IPS DF 6.9 (cell line): ENCODE measurements around the gene ADAMTS1.

Experiments
- DNase-seq: peaks from one replicate; pipeline ENCODE4 v3.0.0-alpha.2; 2013; ENCODE audit warnings: low read depth, low spot score
- H3K27ac ChIP-seq: one replicate; pipeline ENCODE4 v1.5.1; 2013; ENCODE audit warnings: low read length, control low read depth
- H3K27me3 ChIP-seq: 2 replicates; pipeline ENCODE4 v1.6.1; 2013; ENCODE audit warnings: mild to moderate bottlenecking, low read length; ENCODE audit not compliant: control insufficient read depth, insufficient read depth
- H3K36me3 ChIP-seq: 2 replicates; pipeline ENCODE4 v1.6.1; 2013; ENCODE audit warnings: low read length; ENCODE audit not compliant: control insufficient read depth, insufficient read depth
- H3K4me1 ChIP-seq: 2 replicates; pipeline ENCODE4 v1.6.1; 2013; ENCODE audit warnings: low read length; ENCODE audit not compliant: control insufficient read depth, insufficient read depth
- H3K4me3 ChIP-seq: 2 replicates; pipeline ENCODE4 v1.5.1; 2013; ENCODE audit warnings: mild to moderate bottlenecking, low read length
- H3K9me3 ChIP-seq: 2 replicates; pipeline ENCODE4 v1.6.1; 2013; ENCODE audit warnings: low read length, inconsistent platforms; ENCODE audit not compliant: control insufficient read depth, insufficient read depth
- whole genome bisulfite sequencing: extraction: QIAGEN DNeasy Blood & Tissue Kit; methylation state at CpG from one replicate; pipeline ENCODE4 v1.1.7; 2013; ENCODE audit warnings: mixed read lengths, missing lambda C conversion rate; ENCODE audit not compliant: insufficient read length, insufficient coverage; 5-methylcytosine and 5-hydroxymethylcytosine counted together

ADAMTS1 gene

GRCh38 chr21:26845066-26845758 lies at the start of gene ADAMTS1:
Gene ADAMTS1, minus strand, starts transcription at chr21:26845409. Its CDS starts 455 bp downstream, at chr21:26844954.
- Histone ChIP-seq H3K4me1 (no peaks in the 10 kb centered on the region), H3K9me3 (no peaks in the 10 kb centered on the region), H3K27ac (no peak within 1 kb of the TSS), H3K36me3 (peaks cover 1% of the 10 kb centered on the region; the same call in 1 of the 2 replicates), H3K4me3 (peak within 1 kb of the TSS; percentile 49; the same call in 1 of the 2 replicates), H3K27me3 (no peaks in the 10 kb centered on the region)
- no CpG with 5 or more reads among the region's 56 CpGs for WGBS
- no peak for DNase-seq

DNA sequence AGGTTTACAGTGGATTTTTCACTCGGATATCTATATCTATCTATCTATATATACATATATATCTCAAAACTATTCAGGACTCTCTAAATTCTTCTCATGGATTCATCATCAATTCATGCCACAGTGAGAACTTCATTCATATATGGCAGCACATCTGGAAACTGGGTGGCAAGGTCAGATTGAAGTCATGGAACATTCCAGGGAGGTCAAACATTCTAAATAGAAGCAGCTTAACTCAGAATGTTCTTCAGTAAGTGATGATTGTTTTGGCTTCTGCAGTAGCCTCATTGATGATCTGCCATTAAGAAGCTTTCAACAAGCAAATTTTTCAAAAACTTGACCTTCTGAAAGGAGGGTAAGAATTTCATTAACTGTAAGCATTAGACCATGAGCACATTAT lies 46.9 kb upstream of the ADAMTS1 start:
- WGBS = no CpG with 5 or more reads among the region's 1 CpG
- DNase-seq = no peak

GRCh38 chr21:26888931-26889330 lies 43.7 kb upstream of the ADAMTS1 start:
- H3K4me3 ChIP-seq = no peak overlapping the region
- WGBS = 100% methylated on average over 1 of the region's 5 CpGs
- no peaks in the 10 kb centered on the region for H3K4me1 ChIP-seq
- no peaks in the 10 kb centered on the region for H3K9me3 ChIP-seq
- no peaks in the 10 kb centered on the region for H3K36me3 ChIP-seq
- no peak overlapping the region for H3K27ac ChIP-seq
- DNase-seq = no peak
- no peaks in the 10 kb centered on the region for H3K27me3 ChIP-seq

More for the DNA sequence above, 46.9 kb upstream of the ADAMTS1 start:
- no peak overlapping the region for H3K27ac ChIP-seq
- H3K4me1 ChIP-seq = no peaks in the 10 kb centered on the region
- H3K9me3 ChIP-seq = no peaks in the 10 kb centered on the region
- no peaks in the 10 kb centered on the region for H3K27me3 ChIP-seq
- H3K4me3 ChIP-seq = no peak overlapping the region
- no peaks in the 10 kb centered on the region for H3K36me3 ChIP-seq

GRCh38 chr21:26888256-26888655 lies 43.0 kb upstream of the ADAMTS1 start:
- Histone ChIP-seq H3K9me3 (no peaks in the 10 kb centered on the region), H3K27ac (no peak overlapping the region), H3K27me3 (no peaks in the 10 kb centered on the region), H3K4me1 (no peaks in the 10 kb centered on the region), H3K36me3 (no peaks in the 10 kb centered on the region), H3K4me3 (no peak overlapping the region)
- no peak for DNase-seq

DNA sequence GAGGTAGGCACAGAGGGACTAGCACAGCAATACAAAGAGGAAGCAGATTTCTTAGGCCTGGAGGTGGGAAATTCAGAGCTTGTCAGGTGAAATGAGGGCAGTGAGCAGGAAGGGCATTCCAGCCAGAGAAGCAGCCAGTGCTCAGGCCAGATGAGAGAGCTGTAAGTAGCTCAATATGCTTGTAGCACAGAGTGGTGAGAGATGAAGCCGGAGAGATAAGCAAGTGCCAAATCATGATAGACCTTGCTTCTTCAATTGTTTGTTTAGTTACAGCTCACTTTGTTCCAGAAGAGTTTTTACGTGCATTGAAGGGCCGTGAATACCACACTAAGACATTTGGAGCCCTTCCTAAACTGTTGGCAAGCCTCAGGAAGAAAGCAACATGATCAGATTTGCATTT lies 42.0 kb upstream of the ADAMTS1 start:
- no peak overlapping the region for H3K27ac ChIP-seq
- no peaks in the 10 kb centered on the region for H3K27me3 ChIP-seq
- no peaks in the 10 kb centered on the region for H3K9me3 ChIP-seq
- H3K4me1 ChIP-seq = no peaks in the 10 kb centered on the region
- no peak for DNase-seq
- WGBS = no CpG with 5 or more reads among the region's 3 CpGs
- no peaks in the 10 kb centered on the region for H3K36me3 ChIP-seq
- no peak overlapping the region for H3K4me3 ChIP-seq

DNA sequence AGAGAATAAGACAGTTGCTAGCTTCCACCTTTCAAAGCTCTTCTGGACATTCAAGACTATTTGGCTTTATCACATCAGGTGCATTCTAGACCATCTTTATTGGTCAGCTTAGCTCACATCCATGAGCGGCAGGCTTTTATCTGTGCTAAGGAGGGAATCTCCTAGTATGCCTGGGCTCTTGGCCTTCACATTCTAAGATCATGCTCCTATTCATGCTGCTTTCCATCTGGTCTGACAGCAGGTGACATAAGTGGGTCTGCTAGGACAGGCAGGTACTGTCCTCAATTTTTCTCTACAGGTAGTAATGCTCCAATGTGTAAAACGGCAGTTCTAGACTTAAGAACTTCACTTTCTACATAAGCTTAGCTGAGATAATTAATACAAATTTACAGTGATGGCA lies 39.2 kb upstream of the ADAMTS1 start:
- Histone ChIP-seq H3K4me3 (no peak overlapping the region), H3K9me3 (no peaks in the 10 kb centered on the region), H3K27ac (no peak overlapping the region), H3K4me1 (no peaks in the 10 kb centered on the region), H3K27me3 (no peaks in the 10 kb centered on the region), H3K36me3 (no peaks in the 10 kb centered on the region)
- DNase-seq = no peak
- no CpG with 5 or more reads among the region's 2 CpGs for WGBS

GRCh38 chr21:26883768-26884167 lies 38.6 kb upstream of the ADAMTS1 start:
- H3K27me3 ChIP-seq = no peaks in the 10 kb centered on the region
- H3K4me3 ChIP-seq = no peak overlapping the region
- DNase-seq = no peak
- no CpG with 5 or more reads among the region's 2 CpGs for WGBS
- no peaks in the 10 kb centered on the region for H3K36me3 ChIP-seq
- H3K9me3 ChIP-seq = no peaks in the 10 kb centered on the region
- H3K27ac ChIP-seq = no peak overlapping the region
- H3K4me1 ChIP-seq = no peaks in the 10 kb centered on the region

DNA sequence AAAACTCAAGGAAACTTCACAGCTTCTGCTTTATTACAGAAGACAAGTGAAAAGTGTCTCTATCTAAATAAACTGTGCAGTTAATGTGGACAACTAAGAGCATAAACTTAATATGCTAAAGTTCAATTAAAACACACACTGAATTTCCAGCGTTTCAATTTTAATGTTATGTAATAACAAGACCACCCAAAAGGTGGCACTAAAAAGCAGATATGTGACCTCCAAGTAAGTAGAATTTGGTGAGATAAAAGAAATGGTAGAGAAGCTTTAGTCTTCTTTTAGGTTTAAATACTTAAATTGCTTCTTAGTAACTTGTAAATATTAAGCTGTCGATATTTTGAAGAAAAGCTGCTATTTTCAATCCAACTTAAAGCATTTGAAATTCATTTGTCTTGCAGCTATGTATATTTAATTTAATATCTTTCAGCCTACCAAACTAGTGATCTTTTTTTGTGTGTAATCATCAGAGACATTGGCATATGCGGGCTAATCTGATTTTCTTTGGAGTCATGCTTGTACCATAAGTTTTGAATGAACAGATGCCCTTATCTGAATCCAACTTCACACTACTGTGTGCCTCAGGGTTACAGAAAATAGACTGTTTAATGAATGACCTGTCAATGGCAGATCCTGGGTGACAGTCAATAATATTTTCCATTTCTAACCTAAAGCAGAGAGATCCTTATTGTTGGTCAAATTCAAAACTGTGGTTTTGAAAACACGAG lies 36.5 kb upstream of the ADAMTS1 start:
- H3K27ac ChIP-seq = no peak overlapping the region
- H3K4me3 ChIP-seq = no peak overlapping the region
- no peak for DNase-seq
- no peaks in the 10 kb centered on the region for H3K27me3 ChIP-seq
- no peaks in the 10 kb centered on the region for H3K9me3 ChIP-seq
- WGBS = no CpG with 5 or more reads among the region's 4 CpGs
- H3K36me3 ChIP-seq = no peaks in the 10 kb centered on the region
- H3K4me1 ChIP-seq = no peaks in the 10 kb centered on the region

DNA sequence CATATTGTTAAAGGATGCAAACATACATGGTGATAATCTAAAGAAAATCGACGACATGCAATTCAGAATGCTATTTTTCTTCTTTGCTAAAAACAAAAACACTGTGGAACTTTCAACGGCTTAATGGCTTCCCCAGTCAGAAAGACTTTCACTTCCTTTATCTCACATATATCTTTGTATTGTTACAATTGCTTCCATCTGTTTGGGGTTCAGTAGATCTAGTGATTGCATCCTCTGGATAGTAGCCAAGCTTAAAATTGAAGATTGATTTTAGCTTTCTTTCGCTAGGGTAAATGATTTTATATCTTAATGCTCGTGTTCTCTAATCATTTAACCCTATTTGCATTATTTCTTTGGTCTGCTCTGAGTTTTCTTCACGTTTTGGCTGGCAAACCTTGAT lies 31.8 kb upstream of the ADAMTS1 start:
- Histone ChIP-seq H3K27me3 (no peaks in the 10 kb centered on the region), H3K36me3 (no peaks in the 10 kb centered on the region), H3K9me3 (no peaks in the 10 kb centered on the region), H3K4me1 (no peaks in the 10 kb centered on the region), H3K4me3 (no peak overlapping the region), H3K27ac (no peak overlapping the region)
- WGBS = no CpG with 5 or more reads among the region's 6 CpGs
- no peak for DNase-seq

- H3K4me1 ChIP-seq = no peaks in the 10 kb centered on the region
- H3K27ac ChIP-seq = no peak overlapping the region
- H3K9me3 ChIP-seq = no peaks in the 10 kb centered on the region
- no CpG with 5 or more reads among the region's 1 CpG for WGBS
- H3K4me3 ChIP-seq = no peak overlapping the region
- no peaks in the 10 kb centered on the region for H3K36me3 ChIP-seq
- no peak for DNase-seq
- no peaks in the 10 kb centered on the region for H3K27me3 ChIP-seq
These were observed 29.1 kb upstream of the ADAMTS1 start for GRCh38 chr21:26874347-26874746.

- no CpG with 5 or more reads among the region's 3 CpGs for WGBS
- Histone ChIP-seq H3K9me3 (no peaks in the 10 kb centered on the region), H3K36me3 (no peaks in the 10 kb centered on the region), H3K27me3 (no peaks in the 10 kb centered on the region), H3K4me3 (no peak overlapping the region), H3K4me1 (no peaks in the 10 kb centered on the region), H3K27ac (no peak overlapping the region)
- DNase-seq = no peak
These were observed 20.6 kb upstream of the ADAMTS1 start for GRCh38 chr21:26865857-26866256.
